ENCODE data around the gene SUPT20H.

DNA sequence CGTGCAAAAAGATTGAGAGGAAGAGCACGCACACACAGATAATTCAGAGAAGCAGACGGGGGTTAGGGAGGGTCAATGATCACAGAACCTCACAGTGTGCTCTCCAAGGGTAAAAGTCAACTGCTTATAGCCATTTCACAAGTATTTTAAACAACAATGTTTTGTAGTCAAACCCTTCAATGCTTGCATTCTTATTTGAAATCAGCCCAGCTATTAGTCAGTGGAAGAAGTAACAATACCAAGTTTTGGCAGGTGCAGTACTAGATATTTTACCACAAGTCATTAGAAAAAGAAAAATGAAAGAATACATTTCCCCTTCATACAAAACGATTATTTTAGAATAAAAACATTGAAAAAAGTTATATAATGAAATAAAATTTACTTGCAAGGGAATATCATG is 43.4 kb upstream of the SUPT20H start:
- TF ChIP-seq, protein P1, sequence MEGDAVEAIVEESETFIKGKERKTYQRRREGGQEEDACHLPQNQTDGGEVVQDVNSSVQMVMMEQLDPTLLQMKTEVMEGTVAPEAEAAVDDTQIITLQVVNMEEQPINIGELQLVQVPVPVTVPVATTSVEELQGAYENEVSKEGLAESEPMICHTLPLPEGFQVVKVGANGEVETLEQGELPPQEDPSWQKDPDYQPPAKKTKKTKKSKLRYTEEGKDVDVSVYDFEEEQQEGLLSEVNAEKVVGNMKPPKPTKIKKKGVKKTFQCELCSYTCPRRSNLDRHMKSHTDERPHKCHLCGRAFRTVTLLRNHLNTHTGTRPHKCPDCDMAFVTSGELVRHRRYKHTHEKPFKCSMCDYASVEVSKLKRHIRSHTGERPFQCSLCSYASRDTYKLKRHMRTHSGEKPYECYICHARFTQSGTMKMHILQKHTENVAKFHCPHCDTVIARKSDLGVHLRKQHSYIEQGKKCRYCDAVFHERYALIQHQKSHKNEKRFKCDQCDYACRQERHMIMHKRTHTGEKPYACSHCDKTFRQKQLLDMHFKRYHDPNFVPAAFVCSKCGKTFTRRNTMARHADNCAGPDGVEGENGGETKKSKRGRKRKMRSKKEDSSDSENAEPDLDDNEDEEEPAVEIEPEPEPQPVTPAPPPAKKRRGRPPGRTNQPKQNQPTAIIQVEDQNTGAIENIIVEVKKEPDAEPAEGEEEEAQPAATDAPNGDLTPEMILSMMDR (conservative IDR thresholded peaks at IDR 0.05 in 1 of 2, IDR thresholded peaks at IDR 0.05 in 1 of 2; ENCODE audit: low read depth in 1 of 2, low read length in 2 of 2) = no peak
- no peak for TF ChIP-seq EZH2 (IDR thresholded peaks at IDR 0.05; ENCODE audit: low read length, missing control alignments)

Data from fibroblast of lung (primary cell).